Panc1 (cell line): Measurements from ENCODE around the gene EMC6. TPM values are rescaled to one million over a fixed set of nuclear protein-coding genes. Genes with fewer than 3 reads are reported as not detected.

Experiments used
- ATAC-seq: fragments of 200-7000 bp; cut with Tn5 transposase; 2 replicates; pipeline ENCODE4 v1.9.1; 2020; ENCODE audit warnings: mild to moderate bottlenecking, moderate library complexity
- Bru-seq: library from RNA; stranded (reverse); fragments of 400-500 nt; gene quantifications from one replicate; lab custom pipeline; 2021; lab: Mats Ljungman, UMichigan
- BruChase-seq, 2 experiments: library from RNA; stranded (reverse); fragments of 400-500 nt; gene quantifications; one replicate each; lab custom pipeline; 2021; lab: Mats Ljungman, UMichigan
- BruUV-seq: library from RNA; stranded (reverse); fragments of 400-500 nt; replicated peaks from 2 replicates; lab custom pipeline; 2021; lab: Mats Ljungman, UMichigan
- CTCF ChIA-PET: fragments of 300-600 bp; sonication (Branson Sonifier 250); formaldehyde crosslinking; loops from one replicate; lab custom pipeline; 2022; ENCODE audit warnings: antibody characterized with exemption; lab: Charles Lee
- POLR2A ChIA-PET: fragments of 300-600 bp; sonication (Branson Sonifier 250); formaldehyde crosslinking; loops from one replicate; lab custom pipeline; 2022; ENCODE audit warnings: antibody characterized with exemption; lab: Charles Lee
- DNase-seq: peaks from one replicate; pipeline ENCODE4 v3.0.0-alpha.2; 2010; ENCODE audit warnings: low read depth, low spot score
- H3K27ac ChIP-seq: 2 replicates; pipeline ENCODE4 v1.5.1; 2011; ENCODE audit warnings: mild to moderate bottlenecking, low read length, inconsistent platforms
- H3K27me3 ChIP-seq: fragments of 200-500 bp; sonication (Bioruptor generic); 2 replicates; pipeline ENCODE4 v1.6.0; 2014; ENCODE audit warnings: low read length, inconsistent platforms; ENCODE audit not compliant: control insufficient read depth, insufficient read depth
- H3K36me3 ChIP-seq: fragments of 200-500 bp; sonication (Bioruptor generic); 2 replicates; pipeline ENCODE4 v1.5.1; 2014; ENCODE audit warnings: inconsistent platforms, mild to moderate bottlenecking, low read length, moderate library complexity; ENCODE audit not compliant: control insufficient read depth, insufficient read depth
- H3K4me1 ChIP-seq: 2 replicates; pipeline ENCODE4 v1.5.1; 2011; ENCODE audit warnings: inconsistent platforms, mild to moderate bottlenecking, low read length, moderate library complexity; ENCODE audit not compliant: control insufficient read depth, insufficient read depth
- H3K4me3 ChIP-seq, 2 experiments: 2 replicates each; pipeline ENCODE4 v1.5.1; 2011 to 2012; ENCODE audit warnings: low read depth in 2 of 2, low read length in 2 of 2, mild to moderate bottlenecking in 2 of 2, inconsistent platforms in 1 of 2, moderate library complexity in 1 of 2
- H3K9me3 ChIP-seq: fragments of 200-500 bp; sonication (Bioruptor generic); 2 replicates; pipeline ENCODE4 v1.5.1; 2014; ENCODE audit warnings: low read depth, mild to moderate bottlenecking, inconsistent platforms, low read length, moderate library complexity; ENCODE audit not compliant: control insufficient read depth, insufficient read depth
- CTCF ChIP-seq: fragments of 450-650 bp; IDR thresholded peaks from 2 replicates; pipeline ENCODE4 v1.5.1; 2017; ENCODE audit warnings: mild to moderate bottlenecking
- POLR2AphosphoS5 ChIP-seq: IDR thresholded peaks from 2 replicates; pipeline ENCODE4 v1.6.1; 2012; ENCODE audit warnings: mild to moderate bottlenecking, low read depth, low read length, moderate library complexity
- SIN3A ChIP-seq: IDR thresholded peaks from 2 replicates; pipeline ENCODE4 v1.6.1; 2012; ENCODE audit warnings: low read depth, mild to moderate bottlenecking, low read length, moderate library complexity, borderline replicate concordance; ENCODE audit not compliant: insufficient read depth
- TCF7L2 ChIP-seq: IDR thresholded peaks from 2 replicates; pipeline ENCODE4 v1.6.1; 2011; ENCODE audit warnings: mild to moderate bottlenecking, low read depth, low read length, inconsistent platforms
- in situ Hi-C: cut with HindIII; loops from 2 replicates; pipeline ENCODE4 v1.10.0; 2016; ENCODE audit warnings: low sequenced_read_pairs, low pct_unique_long_range_greater_than_20kb
- intact Hi-C: fragments of 100-400 bp; cut with micrococcal nuclease; formaldehyde crosslinking; loops from one replicate; pipeline ENCODE4 v1.10.0; 2022; ENCODE audit not compliant: unreplicated experiment
- long read RNA-seq: library from polyadenylated mRNA; unstranded; transcript quantifications from one replicate; pipeline ENCODE4 v2.0.0, GENCODE V29; 2021; ENCODE audit not compliant: unreplicated experiment
- polyA plus RNA-seq: library from polyadenylated mRNA; unstranded; fragments of >200 nt; gene quantifications from one replicate; pipeline ENCODE4 v1.2.1, GENCODE V29; 2012; ENCODE audit warnings: missing spikeins; ENCODE audit not compliant: insufficient read length
- total RNA-seq: library from RNA; stranded (reverse); gene quantifications from one replicate; pipeline ENCODE4 v1.2.1, GENCODE V29; 2021; ENCODE audit not compliant: unreplicated experiment
- TF ChIP-seq, protein P1 (sequence below), 2 experiments: IDR thresholded peaks; 2 replicates each; pipeline ENCODE4 v1.6.1; 2011 to 2012; ENCODE audit warnings: low read depth in 2 of 2, control low read depth in 1 of 2, low read length in 1 of 2, mild to moderate bottlenecking in 1 of 2, moderate library complexity in 1 of 2; ENCODE audit not compliant: insufficient read depth in 1 of 2

Gene EMC6
- total RNA-seq = 65.9 TPM
- 54.6 TPM for polyA plus RNA-seq
- Bru-seq, nascent RNA = percentile 92 among the genes with signal in this experiment
- BruChase-seq, experiment 1, labeled RNA remaining after a 2-hour chase = percentile 99 among the genes with signal in this experiment
- percentile 99 among the genes with signal in this experiment for BruChase-seq, experiment 2, labeled RNA remaining after a 6-hour chase
- long read RNA-seq, transcript EMC6-201 (2 exons, 653 nt) = major isoform, 51 of 93 reads
- long read RNA-seq, partial matches to known transcripts = 0 of 93 reads
- long read RNA-seq, other reads (novel, unspliced or antisense) = 40 of 93 reads

DNA sequence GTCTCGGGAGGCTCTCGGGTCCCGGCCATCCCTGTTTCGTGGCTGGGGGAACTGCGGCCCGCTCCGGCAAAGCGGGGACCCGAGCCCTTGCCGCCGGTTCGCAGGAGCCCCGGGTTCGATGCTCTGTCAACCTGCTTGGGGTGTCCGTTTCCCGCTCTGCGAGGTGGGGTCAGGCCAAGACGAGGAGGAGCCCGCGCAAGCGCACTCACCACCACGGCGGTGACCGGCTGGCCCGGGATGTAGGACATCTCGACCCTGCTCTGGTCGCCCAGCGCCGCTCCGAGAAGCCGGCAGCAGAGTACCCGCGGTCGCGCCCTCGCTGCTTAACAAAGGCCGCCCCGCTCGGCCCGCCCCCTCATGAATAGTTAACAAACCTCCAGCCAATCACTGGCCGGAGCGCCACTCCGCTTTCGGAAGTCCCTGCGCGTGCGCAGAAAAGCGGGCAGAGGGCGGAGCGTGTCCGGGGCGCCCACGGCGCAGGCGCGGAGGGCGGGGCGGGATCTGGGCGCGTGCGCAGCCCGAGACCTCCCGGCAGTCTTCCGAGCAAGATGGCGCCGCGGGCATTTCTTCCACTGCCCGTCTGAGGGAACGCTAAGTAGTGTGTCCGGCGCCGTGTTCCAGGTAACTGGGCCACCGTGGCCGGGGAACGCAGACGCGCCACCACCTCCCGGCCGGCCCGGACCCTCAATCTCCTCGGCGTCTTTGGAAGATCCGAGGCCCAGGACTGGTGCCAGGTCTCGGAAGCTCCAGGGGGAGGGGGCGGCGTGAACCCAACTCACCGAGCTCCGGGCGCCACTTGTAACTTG is at the start of gene EMC6, which contains the start of gene TAX1BP3:
TSS of gene EMC6 (plus strand) at position 534 of the 806 bp plus-strand sequence. CDS start 335 bp downstream, outside the sequence.
TSS of gene TAX1BP3 (minus strand) at position 300 of the 806 bp plus-strand sequence. CDS start at position 248, 52 bp downstream.
- DNase-seq (peak; percentile 92), ATAC-seq (peak; percentile 97)
- H3K27me3 ChIP-seq = no peaks in the 10 kb centered on the region
- intact Hi-C loops (no loop called here), in situ Hi-C loops (no loop called here)
- BruUV-seq = no TSS peak
- 0 out of 2 replicates have a peak, but pooled peaks cover 7% of the 10 kb centered on the region for H3K4me1 ChIP-seq
- peaks cover 10% of the 10 kb centered on the region; the same call in 1 of the 2 replicates for H3K36me3 ChIP-seq
- H3K9me3 ChIP-seq = no peaks in the 10 kb centered on the region
- peak within 1 kb of the TSS; percentile 93 for H3K27ac ChIP-seq
- ChIA-PET CTCF (no interaction called here), POLR2A (interaction anchor here (0.6 to 0.7 kb wide), 2 partner anchors 32 to 60 kb away, joined by 3 to 13 read pairs; partner anchors contain the start of gene SHPK)
- peak within 1 kb of the TSS; percentile 90 to 92 for H3K4me3 ChIP-seq
- no peak for TF ChIP-seq CTCF
- TF ChIP-seq, protein P1, sequence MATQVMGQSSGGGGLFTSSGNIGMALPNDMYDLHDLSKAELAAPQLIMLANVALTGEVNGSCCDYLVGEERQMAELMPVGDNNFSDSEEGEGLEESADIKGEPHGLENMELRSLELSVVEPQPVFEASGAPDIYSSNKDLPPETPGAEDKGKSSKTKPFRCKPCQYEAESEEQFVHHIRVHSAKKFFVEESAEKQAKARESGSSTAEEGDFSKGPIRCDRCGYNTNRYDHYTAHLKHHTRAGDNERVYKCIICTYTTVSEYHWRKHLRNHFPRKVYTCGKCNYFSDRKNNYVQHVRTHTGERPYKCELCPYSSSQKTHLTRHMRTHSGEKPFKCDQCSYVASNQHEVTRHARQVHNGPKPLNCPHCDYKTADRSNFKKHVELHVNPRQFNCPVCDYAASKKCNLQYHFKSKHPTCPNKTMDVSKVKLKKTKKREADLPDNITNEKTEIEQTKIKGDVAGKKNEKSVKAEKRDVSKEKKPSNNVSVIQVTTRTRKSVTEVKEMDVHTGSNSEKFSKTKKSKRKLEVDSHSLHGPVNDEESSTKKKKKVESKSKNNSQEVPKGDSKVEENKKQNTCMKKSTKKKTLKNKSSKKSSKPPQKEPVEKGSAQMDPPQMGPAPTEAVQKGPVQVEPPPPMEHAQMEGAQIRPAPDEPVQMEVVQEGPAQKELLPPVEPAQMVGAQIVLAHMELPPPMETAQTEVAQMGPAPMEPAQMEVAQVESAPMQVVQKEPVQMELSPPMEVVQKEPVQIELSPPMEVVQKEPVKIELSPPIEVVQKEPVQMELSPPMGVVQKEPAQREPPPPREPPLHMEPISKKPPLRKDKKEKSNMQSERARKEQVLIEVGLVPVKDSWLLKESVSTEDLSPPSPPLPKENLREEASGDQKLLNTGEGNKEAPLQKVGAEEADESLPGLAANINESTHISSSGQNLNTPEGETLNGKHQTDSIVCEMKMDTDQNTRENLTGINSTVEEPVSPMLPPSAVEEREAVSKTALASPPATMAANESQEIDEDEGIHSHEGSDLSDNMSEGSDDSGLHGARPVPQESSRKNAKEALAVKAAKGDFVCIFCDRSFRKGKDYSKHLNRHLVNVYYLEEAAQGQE (IDR thresholded peaks at IDR 0.05; ENCODE audit: insufficient read depth in 1 of 2, low read depth in 2 of 2, low read length in 1 of 2) = no peak
- peak; percentile 90 for TF ChIP-seq POLR2AphosphoS5
- peak; percentile 32; the same call in 1 of the 2 replicates for TF ChIP-seq TCF7L2
- 0 out of 2 replicates have a peak, but pooled peaks have one; percentile 62 for TF ChIP-seq SIN3A

DNA sequence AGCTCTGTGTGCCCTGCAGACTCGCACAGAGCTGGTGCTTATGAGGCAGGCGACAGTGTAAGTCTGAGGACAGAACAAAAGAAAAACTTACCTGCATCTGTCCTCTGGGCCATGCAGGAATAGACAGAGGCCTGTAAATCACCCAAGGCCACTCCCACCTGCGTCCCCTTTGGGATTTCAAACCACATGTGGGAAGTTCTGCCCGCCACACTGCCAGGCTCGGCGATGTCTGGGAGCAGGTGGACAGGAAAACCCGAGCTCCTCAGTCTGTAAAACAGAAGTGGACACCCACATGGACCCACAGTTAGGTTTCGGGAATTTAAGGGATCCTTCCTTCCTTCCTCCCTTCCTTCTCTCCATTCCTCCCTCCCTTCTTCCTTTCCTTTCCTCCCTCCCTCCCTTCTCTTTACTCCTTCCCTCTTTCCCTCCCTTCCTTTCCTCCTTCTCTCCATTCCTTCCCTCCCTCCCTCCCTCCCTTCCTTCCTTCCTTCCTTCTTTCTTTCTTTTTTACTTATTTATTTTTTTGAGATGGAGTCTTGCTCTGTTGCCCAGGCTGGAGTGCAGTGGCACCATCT is 47.4 kb upstream of the EMC6 start:
- CTCF ChIA-PET = no interaction called here
- POLR2A ChIA-PET = no interaction called here

More for the DNA sequence above, 47.4 kb upstream of the EMC6 start:
- no TSS peak for BruUV-seq
- no peaks in the 10 kb centered on the region for H3K4me1 ChIP-seq
- no peaks in the 10 kb centered on the region for H3K27me3 ChIP-seq
- DNase-seq (no peak), ATAC-seq (no peak)
- intact Hi-C loops = no loop called here
- no peak overlapping the region for H3K4me3 ChIP-seq
- H3K27ac ChIP-seq = no peak overlapping the region
- in situ Hi-C loops = no loop called here
- H3K9me3 ChIP-seq = no peaks in the 10 kb centered on the region
- H3K36me3 ChIP-seq = peaks cover 2% of the 10 kb centered on the region; the same call in 1 of the 2 replicates
- TF ChIP-seq TCF7L2 (no peak), CTCF (no peak), SIN3A (no peak), POLR2AphosphoS5 (no peak)
- TF ChIP-seq, protein P1 (IDR thresholded peaks at IDR 0.05; ENCODE audit: insufficient read depth in 1 of 2, low read depth in 2 of 2, low read length in 1 of 2) = no peak
